ENCODE measurements around the gene ARHGAP4. TPM values are rescaled to one million over a fixed set of nuclear protein-coding genes. Genes with fewer than 3 reads are reported as not detected.

Gene ARHGAP4
- total RNA-seq = 16.4 and 16.7 TPM in 2 replicates
- long read RNA-seq, partial matches to known transcripts = 1 of 2 reads
- long read RNA-seq, other reads (novel, unspliced or antisense) = 1 of 2 reads

- no peaks in the 10 kb centered on the region for H3K27me3 Mint-ChIP-seq
- peaks cover 3% of the 10 kb centered on the region for H3K9me3 Mint-ChIP-seq (ENCODE audit: low read depth)
- peaks cover 6% of the 10 kb centered on the region for H3K4me1 Mint-ChIP-seq (ENCODE audit: low read depth)
- H3K27ac Mint-ChIP-seq = peak within 1 kb of the TSS; percentile 93
- no peak for DNase-seq (ENCODE audit: low spot score, unreplicated experiment)
- peak within 1 kb of the TSS; percentile 78 for H3K4me3 Mint-ChIP-seq (ENCODE audit: low read depth)
- no peaks in the 10 kb centered on the region for H3K36me3 Mint-ChIP-seq (ENCODE audit: insufficient read depth)
- no peak for TF ChIP-seq CTCF (IDR thresholded peaks at IDR 0.05; ENCODE audit: unreplicated experiment)
Measured at GRCh38 chrX:153925739-153926551, at the start of gene ARHGAP4. Gene ARHGAP4, minus strand, starts transcription at chrX:153926264. Its CDS starts 62 bp downstream, at chrX:153926202.

GRCh38 chrX:153974726-153975286 is 48.7 kb upstream of the ARHGAP4 start:
- H3K9me3 Mint-ChIP-seq (ENCODE audit: low read depth) = no peaks in the 10 kb centered on the region
- peak overlapping the region; percentile 98 for H3K27ac Mint-ChIP-seq
- H3K4me3 Mint-ChIP-seq (ENCODE audit: low read depth) = no peak overlapping the region
- H3K4me1 Mint-ChIP-seq (ENCODE audit: low read depth) = peaks cover 16% of the 10 kb centered on the region
- no peak for DNase-seq (ENCODE audit: low spot score, unreplicated experiment)
- TF ChIP-seq CTCF (IDR thresholded peaks at IDR 0.05; ENCODE audit: unreplicated experiment) = no peak
- peaks cover 1% of the 10 kb centered on the region for H3K36me3 Mint-ChIP-seq (ENCODE audit: insufficient read depth)
- no peaks in the 10 kb centered on the region for H3K27me3 Mint-ChIP-seq

GRCh38 chrX:153974003-153974725 is 48.1 kb upstream of the ARHGAP4 start:
- Mint-ChIP-seq H3K4me3 (ENCODE audit: low read depth) (peak overlapping the region; percentile 92), H3K27ac (peak overlapping the region; percentile 98), H3K36me3 (ENCODE audit: insufficient read depth) (peaks cover 1% of the 10 kb centered on the region), H3K9me3 (ENCODE audit: low read depth) (no peaks in the 10 kb centered on the region), H3K4me1 (ENCODE audit: low read depth) (peaks cover 21% of the 10 kb centered on the region), H3K27me3 (no peaks in the 10 kb centered on the region)
- no peak for TF ChIP-seq CTCF (IDR thresholded peaks at IDR 0.05; ENCODE audit: unreplicated experiment)
- no peak for DNase-seq (ENCODE audit: low spot score, unreplicated experiment)

GRCh38 chrX:153973127-153974002 is 47.3 kb upstream of the ARHGAP4 start:
- no peaks in the 10 kb centered on the region for H3K9me3 Mint-ChIP-seq (ENCODE audit: low read depth)
- TF ChIP-seq CTCF (IDR thresholded peaks at IDR 0.05; ENCODE audit: unreplicated experiment) = no peak
- peaks cover 24% of the 10 kb centered on the region for H3K4me1 Mint-ChIP-seq (ENCODE audit: low read depth)
- peak overlapping the region; percentile 92 for H3K4me3 Mint-ChIP-seq (ENCODE audit: low read depth)
- peaks cover 1% of the 10 kb centered on the region for H3K36me3 Mint-ChIP-seq (ENCODE audit: insufficient read depth)
- no peak for DNase-seq (ENCODE audit: low spot score, unreplicated experiment)
- H3K27me3 Mint-ChIP-seq = no peaks in the 10 kb centered on the region
- H3K27ac Mint-ChIP-seq = peak overlapping the region; percentile 98

Data from progenitor cell of endocrine pancreas (in vitro differentiated cells).